Stimulated activated CD8-positive, alpha-beta memory T cell treated with anti-CD3 and anti-CD28 coated beads, Interleukin-7, amount 100 ng/mL, for 4 hours (primary cell): ENCODE data around the gene THSD4.

ENCODE experiments used
- DNase-seq, 2 donors: peaks; one replicate each; pipeline ENCODE4 v3.0.0-alpha.2; 2020; ENCODE audit warnings: low read depth in 2 of 2

THSD4 gene

DNA sequence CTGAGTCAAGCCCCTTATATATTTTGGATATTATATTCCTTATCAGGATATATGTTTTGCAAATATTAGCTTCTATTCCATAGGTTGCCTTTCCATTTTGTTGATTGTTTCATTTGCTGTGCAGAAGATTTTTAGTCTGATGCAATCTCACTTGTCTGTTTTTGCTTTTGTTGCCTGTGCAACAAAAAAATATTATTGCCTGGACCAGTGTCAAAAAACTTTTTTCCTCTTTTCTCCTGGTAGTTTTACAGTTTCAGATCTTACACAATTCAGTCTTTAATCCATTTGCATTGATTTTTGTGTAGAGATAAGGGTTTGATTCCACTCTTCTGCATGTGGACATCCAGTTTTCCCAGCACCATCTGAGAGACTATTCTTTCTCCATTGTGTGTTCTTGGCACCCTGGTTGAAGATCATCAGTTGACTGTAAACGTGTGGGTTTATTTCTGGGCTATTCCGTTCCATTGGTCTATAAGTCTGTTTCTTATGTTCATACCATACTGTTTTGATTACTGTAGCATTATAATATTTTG is 466.2 kb downstream of the THSD4 start:
- DNase-seq: no peak

DNA sequence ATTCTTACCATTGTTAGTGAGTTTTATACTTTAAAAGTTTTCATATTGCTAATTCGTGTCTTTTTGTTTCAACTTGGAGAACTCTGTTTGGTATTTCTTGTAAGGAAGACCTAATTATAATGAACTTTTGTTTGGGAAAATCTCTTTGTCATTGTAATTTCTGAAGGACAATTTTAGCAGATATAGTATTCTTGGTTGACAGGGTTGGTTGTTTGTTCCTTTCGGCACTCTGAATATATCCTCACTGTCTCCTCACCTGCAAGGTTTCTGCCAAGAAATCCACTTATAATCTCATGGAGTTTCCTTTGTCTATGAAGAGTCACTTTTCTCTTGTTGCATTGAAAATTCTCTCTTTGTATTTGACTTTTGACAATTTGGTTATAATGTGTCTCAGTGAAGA is 469.9 kb downstream of the THSD4 start:
- DNase-seq: no peak

DNA sequence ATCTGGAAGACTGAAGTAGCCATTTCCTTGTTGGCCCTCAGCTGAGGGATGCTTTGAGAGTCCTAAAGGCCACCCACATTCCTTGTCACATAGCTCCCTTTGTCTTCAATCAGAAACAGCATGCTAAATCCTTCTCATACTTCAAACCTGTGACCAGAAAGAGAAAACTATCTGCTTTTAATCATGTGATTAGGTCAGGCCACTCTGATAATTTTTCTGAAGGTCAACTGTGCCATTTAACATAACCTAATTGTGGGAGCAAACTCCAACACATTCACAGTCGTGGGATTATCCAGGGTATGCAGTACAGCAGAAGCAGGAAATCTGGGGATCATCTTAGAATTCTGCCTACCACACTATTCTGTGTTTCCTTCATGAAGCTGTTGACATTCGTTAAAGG is 471.2 kb downstream of the THSD4 start:
- DNase-seq: no peak

DNA sequence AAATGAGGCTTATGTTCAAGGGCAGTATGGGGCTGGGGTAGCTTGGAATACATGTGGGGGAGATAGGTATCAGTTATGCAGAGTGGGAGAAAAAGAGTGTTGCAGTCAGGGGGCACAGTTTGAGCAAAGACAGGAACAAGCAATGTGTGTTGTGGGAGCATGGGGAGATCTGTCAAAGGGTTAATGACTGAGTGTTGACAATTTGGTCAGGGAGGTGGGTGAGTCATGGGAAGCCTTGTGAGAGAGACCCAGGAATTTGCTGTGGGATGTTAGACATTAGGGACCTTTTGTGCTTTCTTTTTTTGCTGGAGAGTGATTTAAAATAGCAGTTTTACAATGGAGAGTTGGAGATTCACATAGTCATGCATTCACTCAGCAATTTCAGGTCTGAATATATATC is 473.5 kb downstream of the THSD4 start:
- DNase-seq: no peak

DNA sequence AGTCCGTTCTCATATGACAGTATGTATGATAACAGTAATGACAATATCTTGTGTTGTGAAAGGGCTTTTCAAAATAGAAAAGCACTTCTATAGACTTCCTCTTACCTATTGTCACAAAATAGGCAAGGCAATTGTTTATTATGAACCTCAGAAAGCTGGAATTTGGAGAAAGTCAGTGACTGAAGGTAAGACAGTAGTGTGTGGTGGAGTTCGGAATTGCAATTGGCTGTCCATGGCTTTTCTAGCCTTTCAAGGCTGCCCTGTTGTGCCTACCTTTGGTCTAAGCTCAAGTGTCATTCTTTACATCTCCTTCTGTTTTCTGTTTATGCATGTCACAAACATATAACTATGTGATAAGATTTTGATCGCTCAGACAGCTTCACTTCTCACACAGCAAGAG is 475.8 kb downstream of the THSD4 start:
- DNase-seq: no peak

DNA sequence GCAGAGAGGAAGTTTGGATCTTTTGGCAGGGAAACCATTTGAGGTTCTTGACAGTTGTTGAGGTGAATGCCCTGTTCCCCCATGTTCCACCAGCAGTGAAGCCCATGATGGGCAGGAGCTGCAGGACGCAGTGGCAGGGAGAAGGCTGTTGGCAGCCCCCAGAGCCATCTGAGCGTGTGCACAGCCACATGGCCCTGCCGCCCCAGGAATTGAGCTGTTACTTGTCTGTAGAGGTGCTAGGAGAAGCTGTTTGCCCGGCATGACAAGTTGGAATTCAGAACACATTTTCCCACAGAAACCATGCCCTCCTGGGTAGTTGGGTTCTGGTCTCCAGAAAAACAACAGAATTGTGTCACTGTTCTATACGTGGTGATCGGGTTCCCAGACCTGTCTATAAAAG is 476.9 kb downstream of the THSD4 start:
- no peak for DNase-seq

DNA sequence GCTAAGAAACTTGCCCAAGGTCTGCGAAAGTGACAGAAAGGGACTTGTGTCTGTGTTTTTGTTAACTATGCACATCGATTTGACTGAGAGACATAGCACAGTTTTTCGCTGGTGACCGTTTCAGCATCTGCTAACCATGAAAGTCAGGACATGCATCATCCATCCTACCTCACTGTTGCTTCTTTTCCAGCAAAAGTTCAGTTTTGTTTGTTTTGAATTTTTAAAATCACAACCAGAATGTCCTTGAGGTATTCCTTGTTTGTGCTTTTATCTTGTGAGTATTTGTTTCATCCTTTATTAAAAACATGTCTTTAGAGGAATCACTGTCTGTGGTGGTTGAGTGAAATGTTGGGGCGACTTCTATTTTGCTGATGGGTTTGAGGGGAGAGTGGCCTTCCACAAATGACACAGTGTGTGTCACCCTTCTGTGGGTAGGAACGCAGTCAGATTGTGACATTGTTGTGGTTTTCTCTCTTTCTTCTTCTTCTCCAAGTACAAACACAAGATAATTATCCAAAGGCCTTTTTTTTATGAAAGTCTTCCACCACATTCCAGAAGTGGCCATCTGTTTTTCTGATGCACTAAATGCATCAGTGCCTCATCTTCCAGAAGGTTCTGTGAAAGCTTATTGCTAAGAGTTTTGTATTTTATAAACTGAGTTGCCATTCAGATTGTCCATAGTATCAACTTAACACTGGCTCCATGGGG is 480.7 kb downstream of the THSD4 start:
- no peak for DNase-seq

DNA sequence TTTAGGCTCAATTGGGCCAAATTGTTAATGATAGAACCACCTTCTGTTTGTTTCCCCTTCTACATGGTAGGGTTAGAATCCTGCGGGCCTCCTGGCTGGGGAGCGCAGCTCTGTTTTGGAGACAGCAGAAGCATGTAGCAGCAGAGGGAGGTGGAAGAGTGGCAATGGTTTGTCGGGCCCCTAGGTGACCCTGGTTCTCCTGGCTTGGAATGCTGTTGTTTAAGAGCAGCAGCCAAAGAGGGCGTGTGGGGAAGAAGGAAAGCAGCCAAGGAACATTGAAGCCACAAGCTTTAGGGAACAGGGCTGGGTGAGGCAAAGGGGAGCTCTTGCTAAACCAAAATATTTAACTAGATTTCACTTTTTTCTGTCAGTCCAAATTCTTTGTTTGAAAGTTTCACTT is 481.4 kb downstream of the THSD4 start:
- DNase-seq: no peak

DNA sequence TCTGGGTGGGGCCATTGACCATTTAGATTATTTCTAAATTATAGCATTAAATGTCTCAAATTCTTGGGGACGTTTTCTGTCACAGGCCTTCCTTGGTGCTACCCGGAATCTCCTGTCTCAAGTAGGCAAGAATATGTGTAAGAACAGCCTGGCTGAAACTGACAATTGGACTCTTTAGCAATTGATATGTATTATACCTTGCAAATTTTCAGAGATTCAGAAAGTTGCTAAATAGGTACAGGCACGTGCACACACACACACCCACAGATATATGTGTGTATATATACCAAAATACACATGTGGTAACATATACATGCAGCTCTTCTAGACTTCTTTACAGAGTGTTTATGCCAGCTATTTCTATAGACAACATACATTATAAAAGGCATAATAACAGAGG is 481.9 kb downstream of the THSD4 start:
- DNase-seq: no peak

DNA sequence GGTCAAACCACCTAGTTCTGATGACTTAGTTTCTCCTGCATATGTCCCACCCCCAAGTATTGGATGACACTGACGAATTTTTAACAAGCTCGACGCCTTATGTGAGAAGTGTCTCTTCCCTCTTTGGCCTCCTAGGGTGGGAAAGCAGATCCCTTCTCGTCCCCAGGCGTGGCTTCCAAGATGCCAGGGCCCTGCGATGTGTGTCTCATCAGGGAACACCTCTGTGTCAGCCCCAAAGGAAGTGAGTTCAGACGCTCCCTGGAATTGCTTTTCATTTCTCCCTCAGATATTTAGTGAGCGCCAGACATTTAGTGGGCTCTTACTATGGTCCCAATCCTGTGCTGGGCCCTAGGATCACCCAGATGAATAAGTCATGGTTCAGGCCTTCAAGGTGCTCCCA is 482.4 kb downstream of the THSD4 start:
- DNase-seq: no peak

DNA sequence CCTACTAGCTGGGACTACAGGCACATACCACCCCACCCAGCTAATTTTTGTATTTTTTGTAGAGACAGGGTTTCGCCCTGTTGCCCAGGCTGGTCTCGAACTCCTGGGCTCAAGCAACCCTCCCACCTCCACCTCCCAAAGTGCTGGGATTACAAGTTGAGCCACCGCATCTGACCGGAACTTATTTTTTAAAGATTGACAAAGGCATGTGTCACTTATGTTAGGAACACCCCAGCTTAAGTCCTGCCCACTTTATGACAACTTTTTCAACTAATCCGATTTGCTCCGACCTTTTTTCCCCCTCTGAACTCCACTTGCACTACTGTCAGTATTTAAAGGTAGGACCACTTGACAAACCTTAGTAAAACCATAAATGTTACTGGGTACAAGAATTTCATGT is 483.5 kb downstream of the THSD4 start:
- DNase-seq: no peak

DNA sequence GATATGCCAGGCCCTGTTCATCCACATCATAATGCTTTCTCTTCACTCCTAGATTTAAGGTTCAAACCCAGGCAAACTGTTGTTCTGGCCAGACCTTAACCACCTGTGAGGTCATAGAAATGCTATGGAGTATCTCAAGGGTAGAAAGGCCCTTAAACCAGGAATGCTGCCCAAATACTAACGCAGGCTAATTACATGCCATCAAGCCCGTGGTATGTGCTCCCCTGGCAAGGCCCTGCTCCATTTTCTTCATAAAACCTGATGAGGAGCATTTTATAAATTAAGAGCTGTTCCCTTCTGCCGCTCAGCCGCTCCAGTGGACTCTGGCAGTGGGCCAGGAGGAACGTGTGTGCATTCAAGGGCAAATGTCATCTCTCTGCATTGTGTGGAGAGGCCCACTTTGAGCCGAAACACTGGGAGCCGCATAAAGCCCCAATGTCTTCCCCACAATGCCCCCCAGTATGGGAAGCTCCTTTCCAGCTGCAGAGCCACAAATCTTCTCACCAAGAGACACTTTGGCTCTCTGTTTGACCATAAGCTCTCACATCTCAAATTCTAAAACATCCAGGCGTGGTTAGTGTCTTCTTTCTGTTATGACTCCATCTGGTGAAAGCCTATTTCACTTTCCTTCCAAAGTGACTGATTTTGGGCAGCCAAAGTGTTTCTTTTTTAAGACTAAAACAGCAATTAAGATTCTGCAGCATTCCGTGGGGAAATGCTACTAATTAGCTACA is 484.3 kb downstream of the THSD4 start:
- DNase-seq: no peak

DNA sequence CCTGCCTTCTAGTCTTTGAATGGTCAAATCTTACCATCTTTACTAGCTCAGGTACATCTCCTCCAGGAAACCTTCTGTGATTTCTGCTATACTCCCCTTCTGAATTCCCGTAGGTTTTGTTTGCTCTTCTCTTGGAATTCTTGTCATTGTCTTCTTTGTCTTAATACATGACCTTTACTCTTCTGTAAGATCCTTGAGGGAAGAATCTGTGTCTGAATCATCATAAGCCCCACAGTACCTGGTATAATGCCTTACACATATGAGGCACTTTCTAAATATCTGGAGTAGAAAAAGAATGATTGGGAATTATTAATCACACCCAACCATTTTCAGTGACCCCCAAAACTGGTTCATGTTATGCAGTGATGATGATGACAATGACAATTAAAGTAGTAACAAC is 485.0 kb downstream of the THSD4 start:
- no peak for DNase-seq

DNA sequence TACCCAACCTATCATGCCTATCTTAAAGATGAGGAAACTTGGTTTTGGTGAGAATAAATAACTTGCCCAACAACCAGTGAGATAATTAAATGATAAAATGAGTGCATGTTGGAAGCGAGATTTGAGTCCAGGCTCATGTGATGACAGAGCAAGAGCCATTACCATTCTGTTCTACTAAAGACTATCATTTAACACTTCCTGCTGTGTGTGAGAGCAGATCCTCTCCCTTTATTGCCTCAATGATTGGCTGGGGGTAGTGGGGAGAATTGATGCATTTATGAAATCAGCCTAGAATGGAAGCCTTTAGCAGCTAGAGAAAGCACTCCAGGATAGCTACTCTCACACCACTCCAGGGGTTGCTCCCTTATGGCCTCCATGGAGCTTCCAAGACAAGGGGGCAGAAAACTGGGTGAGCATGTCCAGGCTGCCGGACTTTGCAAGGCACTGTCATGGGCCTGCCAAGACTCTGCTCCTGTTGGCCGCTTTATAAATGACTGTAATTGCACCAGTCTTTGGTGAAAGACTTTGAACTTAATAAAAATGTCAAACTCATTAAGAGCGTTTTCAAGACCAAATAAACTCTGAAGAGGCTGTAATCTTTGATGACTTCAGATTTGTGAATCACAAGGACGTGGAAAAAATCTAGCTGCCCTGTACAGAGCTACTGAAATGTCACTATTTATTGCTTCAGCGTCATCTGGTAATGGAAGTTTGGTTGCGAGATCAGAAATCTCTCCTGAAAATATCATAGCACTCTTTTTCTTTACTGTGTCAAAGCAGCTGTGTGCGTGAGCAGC is 486.0 kb downstream of the THSD4 start:
- DNase-seq: no peak

DNA sequence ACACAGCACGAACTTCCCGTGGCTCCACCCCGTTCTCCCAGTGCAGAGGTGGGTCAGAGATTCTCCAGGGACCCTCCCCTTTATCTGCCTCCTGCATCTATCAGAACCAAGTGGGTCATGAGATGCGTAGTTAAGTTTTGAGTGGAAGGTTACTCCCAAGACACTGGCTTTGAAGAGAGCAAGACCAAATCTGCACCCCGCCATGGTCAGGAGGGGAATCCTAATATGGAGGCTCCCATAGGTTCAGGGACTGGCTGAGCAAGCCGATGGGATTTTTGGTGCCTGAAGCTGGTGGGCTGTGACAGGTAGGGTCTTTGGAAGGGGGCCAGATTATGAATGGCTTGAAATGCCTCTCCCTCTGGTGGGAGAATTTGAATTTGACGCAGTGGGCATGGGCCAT is 488.1 kb downstream of the THSD4 start:
- no peak for DNase-seq

DNA sequence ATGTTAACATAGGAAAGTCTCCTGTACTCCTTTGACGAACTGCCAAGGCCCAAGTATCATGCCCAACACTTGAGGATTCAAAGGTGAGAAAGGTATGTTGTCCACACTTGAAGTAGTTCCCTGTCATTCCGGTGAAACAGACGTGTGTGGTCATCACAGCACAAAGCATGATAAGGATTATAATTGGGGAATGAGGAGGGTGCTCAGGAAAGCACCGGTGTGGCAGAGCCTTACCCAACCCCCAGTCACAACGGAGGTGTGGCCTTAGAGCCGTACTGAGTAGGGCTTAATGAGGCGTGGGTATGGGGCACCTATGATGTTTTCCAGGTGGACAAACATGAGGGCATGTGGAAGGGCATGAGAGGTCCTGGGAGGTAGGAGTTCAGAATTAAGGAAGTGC is 492.1 kb downstream of the THSD4 start:
- DNase-seq: no peak

DNA sequence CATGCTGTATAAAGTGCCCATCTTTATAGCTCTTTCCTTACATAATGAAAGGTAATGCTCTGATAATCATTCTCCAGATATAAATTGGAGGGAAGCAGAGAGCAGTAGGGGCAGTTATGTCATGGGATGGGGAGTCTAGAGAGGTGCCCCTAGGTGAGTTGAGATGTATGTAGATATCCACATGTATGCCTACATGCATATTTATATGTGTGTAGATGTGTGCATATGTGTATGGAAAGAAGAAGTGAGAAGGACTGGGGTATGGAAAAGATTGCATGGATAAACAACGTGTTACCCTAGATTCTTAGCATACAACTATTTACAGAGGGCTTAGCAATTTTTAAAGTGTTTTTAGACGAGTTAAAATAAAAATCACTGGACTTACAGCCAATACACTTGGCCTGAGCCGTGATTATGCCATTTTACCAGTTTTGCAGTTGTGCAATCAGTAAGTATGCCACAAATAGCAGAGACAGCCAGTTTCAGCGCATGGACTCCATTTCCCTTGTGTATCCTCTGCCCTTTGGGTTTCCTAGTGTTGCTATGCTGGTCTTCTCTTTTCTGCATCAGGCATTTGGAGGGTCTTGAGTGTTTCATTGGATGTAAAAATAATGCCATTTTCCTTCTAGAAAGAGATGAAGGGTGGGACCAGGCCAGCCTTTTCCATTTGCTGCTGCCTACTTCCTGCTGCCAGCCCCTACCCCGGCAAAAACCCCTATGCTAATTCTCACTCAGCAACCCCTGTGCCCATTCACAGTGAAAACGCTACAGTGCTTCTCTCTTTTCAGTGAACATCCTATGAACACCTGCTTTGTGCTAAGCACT is 495.7 kb downstream of the THSD4 start:
- DNase-seq: no peak

DNA sequence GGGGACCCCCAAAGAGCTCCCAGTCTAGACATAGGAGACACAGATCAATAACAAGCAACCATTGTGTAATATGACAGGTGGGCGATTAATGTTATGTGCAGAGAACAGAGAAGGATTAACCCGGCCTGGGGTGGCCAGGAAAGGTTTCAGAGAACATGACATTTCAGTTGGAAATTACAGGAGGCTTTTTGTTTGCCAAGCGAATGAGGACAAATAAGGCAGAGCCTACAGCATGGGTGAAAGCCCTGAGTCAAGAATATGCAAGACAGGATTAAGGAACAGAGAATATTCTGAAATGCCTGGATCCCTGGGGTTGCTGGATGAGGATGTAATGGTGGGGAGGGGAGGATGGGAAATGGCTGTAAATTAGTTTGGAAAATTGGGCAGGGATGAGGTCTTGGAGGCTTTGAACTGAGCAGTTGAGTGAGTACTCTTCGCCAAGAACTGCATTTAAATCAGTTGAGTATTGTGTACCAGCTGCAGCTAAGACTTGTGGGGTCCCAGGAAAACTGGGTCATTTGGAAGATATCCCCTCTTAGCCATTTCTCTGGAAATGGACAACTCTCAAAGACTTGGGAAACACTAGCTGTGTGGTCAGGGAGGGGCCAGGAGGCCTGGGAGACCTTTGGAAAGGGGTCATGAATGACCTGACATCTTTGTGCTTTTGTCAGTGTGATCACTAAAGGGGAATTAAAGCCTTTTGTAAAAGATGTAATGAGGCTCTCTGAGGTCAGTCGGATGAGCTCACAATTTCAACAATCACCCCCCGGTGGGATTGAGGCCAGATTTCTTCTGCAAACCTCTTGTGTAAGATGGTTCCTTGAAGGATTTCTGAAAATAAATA is 496.5 kb downstream of the THSD4 start:
- DNase-seq: no peak

DNA sequence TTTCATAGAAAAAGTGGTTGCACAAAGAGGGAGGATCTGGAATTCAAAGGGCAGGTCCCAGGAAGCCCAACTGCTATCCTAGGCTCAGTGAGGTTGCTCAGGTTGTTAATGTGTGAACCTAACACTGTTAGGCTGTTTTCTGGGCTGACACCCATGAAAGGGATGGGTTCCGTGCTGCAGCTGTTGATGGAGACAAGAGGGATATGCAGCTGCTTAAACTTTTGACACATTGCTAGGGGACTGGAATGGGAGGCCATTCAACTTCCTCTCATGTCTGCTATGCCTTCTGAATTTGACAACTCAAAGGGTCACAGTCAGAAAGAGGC is 497.1 kb downstream of the THSD4 start:
- no peak for DNase-seq

DNA sequence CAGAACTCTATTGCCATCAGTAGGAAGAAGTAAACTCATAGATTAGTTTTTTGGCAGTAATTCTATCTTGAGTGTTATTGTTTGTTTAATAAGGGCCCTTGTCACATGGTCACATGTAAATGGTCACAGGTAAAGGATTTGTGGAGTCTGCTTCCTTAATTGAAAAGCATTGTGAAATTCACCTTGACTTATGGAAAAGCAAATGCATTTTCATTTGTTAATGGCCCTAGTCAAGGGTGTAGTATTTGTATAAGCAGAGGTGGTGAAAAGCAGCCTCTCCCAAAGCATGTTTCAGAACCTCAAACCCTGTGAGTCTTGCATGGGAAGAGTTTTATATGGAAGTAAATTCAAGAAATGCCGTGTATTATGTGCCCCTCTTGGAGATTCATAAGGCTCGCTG is 497.6 kb downstream of the THSD4 start:
- no peak for DNase-seq

DNA sequence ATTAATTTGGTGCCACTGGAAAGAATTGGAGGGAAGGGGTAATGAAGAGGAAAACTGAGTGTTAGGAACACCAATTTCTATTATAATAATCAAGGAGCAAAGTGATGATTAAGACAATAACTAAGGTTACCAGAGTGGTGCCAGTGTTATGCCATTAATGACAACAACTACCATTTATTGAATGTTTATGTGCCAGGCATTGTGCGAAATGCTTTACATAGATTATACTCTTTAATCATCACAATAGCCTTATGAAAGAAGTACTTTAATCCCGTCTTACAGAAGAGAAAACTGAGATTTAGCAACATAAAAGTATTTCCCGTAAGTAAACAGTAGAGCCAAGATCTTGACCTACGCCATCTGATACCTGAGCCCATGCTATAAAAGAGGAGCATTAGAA is 507.8 kb downstream of the THSD4 start:
- DNase-seq: no peak
